ENCODE data around the gene CDC34.

GRCh38 chr19:571566-571974 is 40.0 kb downstream of the CDC34 start:
- TF ChIP-seq, protein P1, sequence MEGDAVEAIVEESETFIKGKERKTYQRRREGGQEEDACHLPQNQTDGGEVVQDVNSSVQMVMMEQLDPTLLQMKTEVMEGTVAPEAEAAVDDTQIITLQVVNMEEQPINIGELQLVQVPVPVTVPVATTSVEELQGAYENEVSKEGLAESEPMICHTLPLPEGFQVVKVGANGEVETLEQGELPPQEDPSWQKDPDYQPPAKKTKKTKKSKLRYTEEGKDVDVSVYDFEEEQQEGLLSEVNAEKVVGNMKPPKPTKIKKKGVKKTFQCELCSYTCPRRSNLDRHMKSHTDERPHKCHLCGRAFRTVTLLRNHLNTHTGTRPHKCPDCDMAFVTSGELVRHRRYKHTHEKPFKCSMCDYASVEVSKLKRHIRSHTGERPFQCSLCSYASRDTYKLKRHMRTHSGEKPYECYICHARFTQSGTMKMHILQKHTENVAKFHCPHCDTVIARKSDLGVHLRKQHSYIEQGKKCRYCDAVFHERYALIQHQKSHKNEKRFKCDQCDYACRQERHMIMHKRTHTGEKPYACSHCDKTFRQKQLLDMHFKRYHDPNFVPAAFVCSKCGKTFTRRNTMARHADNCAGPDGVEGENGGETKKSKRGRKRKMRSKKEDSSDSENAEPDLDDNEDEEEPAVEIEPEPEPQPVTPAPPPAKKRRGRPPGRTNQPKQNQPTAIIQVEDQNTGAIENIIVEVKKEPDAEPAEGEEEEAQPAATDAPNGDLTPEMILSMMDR (IDR thresholded peaks at IDR 0.05; ENCODE audit: low read depth, low read length), result no peak
- no peak for TF ChIP-seq EZH2phosphoT487 (IDR thresholded peaks at IDR 0.05; ENCODE audit: low read depth)

Data from OCI-LY3 (cell line).